Renal cortex interstitium (tissue), 11 donors: ENCODE measurements around the gene EN2. TPM values are rescaled to one million over a fixed set of nuclear protein-coding genes. Genes with fewer than 3 reads are reported as not detected.
"Not testable (repeated sequence)": the region's sequence is repeated elsewhere in the genome, so short reads cannot be mapped to it uniquely, and the experiment has no call there.

Source experiments
- DNase-seq, 11 donors: peaks; one replicate each; pipeline ENCODE4 v3.0.0-alpha.2; 2013; ENCODE audit warnings: low read depth in 9 of 11, low spot score in 4 of 11; ENCODE audit errors: extremely low read depth in 1 of 11
- polyA plus RNA-seq, 3 donors: library from polyadenylated mRNA; unstranded; fragments of 120-200 nt; gene quantifications; one replicate each; pipeline ENCODE4 v1.2.1, GENCODE V29; 2013; ENCODE audit not compliant: insufficient read length in 3 of 3

Gene EN2
- polyA plus RNA-seq, 3 donors: 0.10 to 0.42 (median 0.18) TPM

DNA sequence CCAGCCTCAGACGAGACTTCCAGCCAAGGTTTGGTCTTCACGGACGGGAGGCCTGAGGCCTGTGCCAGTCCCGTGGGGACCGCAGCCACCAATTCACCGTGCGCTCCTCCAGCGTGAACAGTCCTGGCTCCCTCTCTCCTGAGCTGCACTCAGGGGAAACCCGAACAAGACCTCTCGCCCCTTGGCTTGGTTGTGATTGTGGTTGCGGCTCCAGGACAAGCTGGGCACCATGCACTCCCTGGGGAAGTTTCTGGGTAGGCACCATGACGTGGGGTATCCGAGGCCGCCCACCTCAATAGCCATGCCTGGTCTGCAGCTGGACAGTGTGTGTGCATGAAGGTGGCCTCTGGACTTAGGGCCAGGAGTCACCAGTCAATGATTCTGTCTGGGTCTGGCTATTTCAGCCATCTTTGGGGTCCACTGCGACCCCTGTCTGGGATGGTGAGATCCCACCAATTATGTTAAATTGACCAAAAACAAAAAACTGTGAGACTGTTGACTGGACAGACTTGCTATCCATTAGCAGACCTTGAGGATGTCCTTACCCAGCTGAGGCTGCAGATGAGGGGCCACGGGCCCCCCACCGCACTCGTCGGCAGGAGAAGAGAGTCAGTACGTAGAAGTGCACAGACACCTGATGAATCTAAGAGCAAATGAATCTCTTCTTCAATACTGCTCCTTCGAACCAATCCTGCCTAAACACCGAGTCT, 33.5 kb upstream of the EN2 start:
- DNase-seq: no peak

DNA sequence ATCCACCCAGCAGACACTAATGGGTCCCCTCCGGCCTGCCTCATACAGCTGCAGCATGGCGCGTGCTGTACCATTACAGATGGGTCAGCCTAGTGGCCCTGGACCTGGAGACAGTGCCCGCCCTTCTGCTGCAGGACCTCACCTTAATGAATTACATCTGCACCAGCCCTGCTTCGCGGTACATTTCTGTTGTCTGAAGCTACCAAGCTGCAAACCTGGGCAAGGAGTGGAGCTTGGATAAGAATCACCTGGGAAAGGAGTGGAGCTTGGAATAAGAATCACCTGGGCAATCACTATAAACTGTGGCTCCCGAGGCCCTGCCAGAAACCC, 33.0 kb upstream of the EN2 start:
- no peak for DNase-seq

DNA sequence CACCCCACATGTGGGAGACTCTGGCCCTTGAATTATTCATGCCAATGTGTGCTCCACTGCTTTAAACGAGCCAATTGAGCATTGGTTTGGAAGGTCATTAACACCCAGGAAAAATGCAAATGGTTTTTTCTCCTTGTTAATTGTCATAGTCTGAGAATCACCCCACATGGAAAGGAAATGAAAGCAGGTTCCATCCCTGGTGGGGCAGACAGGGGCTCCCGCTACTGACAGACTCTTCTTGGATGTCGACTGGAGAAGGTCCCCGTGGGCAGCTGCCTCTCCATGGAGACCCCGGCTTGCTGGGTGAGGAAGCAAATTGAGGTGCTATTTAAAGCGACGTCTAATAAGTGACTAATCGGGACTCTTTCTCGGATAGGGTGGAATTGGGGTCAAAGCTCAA, 32.0 kb upstream of the EN2 start:
- no peak for DNase-seq

DNA sequence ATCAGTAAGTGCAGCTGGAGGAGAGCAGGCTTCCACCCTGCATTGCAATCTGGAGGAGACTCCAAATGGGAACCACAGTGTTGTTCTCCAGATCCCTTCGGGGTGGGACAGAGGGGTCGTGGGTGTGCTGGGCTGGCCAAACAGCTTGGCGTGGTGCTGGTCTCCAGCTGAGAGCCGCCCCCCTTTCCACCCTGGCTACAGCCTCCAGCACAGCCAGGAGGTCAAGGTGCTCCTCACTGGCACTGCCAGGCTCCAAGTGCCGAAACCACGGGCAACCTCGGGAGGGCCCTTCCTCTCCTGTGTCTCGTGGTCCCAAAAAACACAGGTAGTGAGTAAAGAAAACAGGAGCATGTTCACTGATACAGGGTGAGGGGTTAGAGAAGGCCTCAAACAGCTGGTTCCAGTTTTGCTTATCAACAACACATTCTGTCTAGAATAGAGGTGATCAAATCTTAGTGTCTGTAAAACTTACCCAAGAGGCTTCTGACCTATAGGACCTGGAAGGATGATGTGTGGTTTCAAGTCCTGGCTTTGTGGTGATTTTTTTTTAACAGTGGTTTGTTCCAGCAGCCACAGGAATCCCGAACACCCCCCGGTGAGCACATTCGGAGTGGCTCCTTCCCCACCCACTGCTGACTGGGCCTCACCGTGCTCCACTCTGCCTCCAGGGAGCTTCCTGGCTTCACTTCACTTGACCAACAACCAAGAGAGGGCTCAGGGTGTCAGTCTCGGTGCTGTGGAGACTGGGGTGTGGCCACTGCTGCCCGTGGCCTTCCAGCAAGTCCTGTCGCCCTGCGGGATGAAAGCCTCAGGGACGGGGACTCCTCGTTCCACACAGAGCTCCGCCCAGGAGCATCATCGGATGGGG, 31.2 kb upstream of the EN2 start:
- no peak for DNase-seq

DNA sequence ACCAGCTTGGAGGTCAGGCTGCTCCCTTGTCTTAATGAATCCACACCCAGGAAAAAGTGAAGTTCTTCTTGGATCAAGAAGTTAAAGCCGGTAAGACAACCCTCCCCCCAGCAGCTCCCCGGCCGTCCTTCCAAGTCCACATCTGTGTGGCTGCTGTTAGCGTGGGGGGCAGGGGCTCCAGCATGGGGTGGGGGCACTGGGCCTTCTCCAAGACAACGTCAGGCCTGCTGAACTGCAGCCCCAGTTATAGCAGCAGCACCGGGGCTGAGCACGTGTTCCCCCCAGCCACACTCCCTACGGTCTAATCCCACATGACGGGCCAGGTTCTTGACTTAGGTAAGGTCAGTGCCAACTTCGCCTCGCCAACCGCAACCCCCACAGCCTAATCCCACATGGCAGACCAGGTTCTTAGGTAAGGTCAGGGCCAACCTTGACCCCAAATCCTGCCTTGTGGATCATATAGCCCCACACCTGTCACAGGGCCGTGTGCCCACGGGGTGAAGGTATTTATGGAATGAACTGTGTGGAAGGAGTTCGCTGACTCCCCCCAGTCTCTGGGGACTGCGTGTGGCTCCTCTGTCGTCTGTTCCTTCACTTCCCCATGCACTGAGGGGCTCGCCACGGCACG, 30.4 kb upstream of the EN2 start:
- DNase-seq: no peak

DNA sequence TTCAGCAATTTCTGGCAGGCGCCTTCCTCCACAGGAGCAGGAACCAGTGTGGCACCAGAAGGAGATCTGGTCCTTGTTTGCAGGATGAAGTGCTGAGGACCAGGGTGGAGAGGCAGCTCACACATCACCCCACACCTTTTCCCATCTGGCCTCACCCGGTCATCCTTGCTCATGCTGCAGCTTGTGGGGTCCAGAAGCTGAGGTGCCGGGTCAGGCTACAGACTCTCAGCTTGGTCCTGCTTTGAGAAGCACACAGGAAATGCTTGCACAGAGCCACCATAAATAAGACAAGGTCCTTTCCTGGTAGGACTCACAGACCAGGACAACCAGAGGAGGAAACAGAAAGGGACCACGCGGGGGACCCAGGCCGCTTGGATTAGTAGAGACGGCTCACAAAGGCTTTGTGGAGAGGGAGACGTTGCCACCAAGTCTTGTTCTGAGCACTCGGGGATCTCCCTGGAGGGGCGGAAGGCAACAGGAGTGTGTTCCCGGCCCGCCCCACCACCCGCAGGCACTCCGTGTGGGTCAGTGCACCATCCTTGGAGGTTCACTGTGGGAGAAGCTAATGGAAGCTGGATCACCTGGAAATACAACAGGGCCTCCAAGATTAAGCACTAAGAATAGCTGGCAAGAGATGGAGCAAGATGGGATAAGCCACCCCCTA, 29.6 kb upstream of the EN2 start:
- DNase-seq: no peak

DNA sequence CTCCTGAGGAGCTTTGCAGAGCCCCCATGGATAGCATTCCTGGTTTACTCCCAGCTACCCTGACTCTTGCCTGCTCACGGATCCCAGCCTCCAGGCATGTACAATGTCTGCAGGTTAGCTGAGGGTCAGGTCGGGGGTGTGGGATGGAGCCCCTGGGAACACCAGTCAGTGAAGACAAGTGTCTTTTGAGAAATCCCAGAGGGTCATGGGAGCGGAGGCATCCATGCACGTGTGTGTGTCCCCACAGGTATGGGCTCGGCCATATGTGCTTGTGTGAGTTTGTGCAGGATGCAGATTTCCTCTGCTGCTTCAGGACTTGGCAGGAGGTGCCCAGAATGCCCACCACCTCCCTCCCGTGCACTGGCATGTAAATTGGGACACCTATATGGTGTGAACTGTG, 28.3 kb upstream of the EN2 start:
- no peak for DNase-seq

DNA sequence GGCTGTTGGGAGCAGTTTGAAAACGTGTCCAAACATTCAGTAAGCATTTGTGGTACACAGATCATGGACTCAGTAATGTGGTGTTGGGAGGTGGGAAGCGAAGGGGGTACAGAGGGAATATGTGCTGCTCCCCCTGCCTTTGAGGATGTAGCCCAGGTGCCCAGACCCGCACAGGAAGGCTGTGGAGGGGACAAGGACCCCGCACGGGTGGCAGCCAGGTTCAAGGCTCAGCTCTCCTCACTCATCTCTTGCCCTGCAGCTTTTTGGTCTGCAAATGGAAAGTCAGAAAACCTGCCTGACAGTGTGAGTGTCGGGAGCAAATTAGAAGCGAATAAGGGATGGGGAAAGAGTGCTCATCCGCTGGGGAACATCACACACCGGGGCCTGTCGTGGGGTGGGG, 27.3 kb upstream of the EN2 start:
- no peak for DNase-seq

DNA sequence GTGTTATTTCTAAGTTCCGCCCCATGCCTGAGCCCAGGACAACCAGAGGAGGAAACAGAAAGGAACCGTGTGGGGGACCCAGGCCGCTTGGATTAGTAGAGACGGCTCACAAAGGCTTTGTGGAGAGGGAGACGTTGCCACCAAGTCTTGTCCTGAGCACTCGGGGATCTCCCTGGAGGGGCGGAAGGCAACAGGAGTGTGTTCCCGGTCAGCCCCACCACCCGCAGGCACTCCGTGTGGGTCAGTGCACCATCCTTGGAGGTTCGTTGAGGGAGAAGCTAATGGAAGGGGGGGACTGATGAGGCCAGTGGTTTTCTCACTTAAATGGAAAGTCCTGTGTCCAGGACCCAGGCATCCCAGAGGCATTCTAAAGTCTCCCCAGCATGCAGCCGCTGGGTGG, 26.7 kb upstream of the EN2 start:
- DNase-seq: no peak

DNA sequence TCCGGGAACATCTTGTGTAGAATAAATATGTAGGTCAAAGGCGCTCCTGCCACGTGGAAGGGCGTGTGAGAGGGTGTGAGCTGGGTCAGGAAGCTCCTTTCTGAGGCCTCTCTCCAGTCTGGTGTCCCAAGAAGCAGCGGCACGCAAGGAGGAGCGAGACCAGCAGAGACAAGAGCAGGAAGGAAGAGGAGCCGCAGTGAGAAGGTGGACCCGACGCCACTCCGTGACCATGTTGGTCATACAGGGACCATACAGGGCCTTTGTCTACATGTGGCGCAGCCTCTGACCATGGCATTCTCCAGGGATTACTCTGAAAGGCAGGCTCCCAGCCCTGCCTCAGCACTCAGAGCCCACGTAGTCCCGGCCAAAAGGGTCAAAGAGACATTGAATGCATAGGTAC, 26.2 kb upstream of the EN2 start:
- DNase-seq: no peak

DNA sequence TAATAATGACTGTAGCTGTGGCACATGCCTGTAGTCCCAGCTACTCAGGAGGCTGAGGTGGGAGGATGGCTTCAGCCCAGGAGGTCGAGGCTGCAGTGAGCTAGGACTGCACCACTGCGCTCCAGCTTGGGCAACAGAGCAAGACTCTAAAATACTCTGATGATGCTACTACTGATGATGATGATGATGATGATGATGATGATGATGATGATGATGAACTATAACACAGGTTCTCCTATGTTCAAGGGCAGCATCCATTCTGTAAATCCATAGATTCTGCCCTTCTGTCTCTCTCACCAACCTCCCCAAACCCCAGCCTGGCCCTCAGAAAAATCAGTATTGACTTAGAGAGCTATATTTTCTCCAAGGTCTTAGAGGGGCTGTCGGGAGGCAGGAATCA, 22.8 kb upstream of the EN2 start:
- no peak for DNase-seq

DNA sequence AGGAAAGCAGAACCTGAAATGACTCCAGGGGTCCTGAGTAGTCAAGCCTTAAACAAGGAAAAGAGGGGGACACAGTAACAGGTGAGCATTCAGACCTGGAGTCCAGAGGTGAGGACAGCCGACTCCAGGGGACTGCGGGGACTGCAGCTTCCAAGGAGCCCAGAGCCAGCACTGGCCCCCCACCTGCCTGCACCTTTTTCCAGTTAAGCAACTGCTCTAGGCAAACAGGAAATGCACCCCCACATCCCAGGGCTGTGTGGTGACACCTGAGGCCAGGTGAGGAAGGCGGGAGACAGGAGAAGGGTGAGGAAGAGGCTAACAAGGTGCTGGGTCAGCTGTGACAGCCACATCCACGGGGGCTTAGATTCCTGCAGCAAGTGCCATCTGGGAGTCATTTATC, 20.1 kb upstream of the EN2 start:
- no peak for DNase-seq

DNA sequence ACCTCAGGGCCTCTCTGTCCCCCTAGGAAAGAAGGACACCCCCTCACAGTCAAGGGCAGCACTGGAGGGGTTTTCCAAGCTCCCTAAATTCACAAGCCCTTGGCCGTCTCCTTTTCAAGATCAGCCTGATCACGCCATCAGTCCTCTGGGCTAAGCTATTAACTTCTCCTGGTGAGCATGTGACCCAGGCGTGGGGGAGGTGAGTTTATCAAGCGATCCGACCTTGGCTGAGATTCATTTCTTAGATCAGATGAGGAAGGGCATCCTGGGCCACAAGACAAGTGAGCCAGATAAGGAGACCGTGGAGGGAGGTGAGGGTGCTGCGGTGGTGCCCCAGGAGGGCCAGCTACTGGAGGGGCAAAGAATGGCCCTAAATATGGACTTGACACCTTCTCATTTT, 19.2 kb upstream of the EN2 start:
- DNase-seq: no peak

DNA sequence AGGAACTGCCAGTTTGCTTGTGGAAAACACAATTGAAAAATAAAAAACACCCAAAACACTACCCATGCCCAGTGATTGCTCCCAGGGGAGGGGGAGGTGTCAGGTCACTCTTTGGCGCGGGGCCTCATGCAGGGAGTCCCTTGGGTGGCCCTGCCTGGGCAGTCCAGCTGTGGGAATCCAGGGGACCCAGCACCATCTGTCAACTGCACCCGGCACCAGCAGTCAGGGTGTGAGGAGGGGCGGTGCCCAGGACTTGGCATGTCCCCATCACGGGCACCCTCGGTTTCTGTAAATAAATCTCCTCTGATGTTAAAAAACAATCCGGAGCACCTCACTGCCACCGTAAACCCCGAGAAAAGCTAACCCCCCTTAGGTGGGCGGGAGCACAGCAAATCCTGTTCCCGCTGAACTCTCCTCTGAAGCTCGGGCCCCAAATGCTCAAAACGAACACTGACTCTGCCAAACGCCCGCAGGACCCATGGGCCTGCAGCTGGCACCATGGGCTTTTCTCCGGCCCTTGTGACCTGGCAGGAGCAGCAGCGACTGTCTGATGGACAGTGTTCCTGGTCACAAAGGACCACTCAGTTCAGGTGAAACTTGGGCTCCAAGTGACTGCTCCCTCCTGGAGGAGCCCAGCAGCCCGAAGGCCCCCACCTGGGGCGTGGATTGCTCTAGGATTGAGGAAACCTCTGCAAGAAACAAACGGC, 18.5 kb upstream of the EN2 start:
- no peak for DNase-seq

DNA sequence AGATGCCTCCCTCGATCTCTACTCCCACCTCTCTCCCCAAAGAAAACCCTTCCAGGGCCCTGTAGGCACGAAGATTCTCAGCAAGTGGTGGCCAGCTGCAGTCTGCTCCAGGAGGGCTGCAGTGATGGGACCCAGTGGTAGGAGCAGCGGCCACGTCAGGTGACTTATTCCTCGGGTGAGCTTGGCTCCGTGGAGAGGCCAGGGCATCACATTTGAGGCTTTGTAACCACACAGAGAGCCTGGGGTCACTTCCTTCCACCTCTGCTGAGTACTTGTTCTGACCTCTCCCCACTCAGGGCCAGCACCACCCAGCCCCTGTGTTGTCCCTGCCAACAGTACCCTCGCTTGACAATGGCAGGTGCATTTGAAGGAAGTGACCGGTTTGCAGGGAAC, 17.9 kb upstream of the EN2 start:
- no peak for DNase-seq

DNA sequence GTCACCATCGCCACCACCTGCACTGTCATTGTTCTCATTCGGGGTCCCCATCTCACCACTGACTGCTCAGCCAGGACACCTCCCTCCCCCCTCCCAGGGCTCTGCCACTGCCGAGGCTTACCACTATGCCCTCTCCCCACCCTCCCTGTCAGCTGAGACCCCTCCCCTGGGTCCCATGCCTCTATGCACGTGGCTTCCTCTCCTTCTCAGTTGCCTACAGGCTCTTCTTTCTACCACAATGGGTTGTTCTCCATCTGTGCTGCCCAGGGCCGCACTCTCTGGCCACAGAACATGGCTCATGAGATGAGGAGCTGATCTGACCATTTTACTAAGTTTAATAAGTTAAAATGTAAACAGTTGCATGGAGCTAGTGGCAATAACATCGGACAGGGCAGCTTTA, 16.1 kb upstream of the EN2 start:
- no peak for DNase-seq

DNA sequence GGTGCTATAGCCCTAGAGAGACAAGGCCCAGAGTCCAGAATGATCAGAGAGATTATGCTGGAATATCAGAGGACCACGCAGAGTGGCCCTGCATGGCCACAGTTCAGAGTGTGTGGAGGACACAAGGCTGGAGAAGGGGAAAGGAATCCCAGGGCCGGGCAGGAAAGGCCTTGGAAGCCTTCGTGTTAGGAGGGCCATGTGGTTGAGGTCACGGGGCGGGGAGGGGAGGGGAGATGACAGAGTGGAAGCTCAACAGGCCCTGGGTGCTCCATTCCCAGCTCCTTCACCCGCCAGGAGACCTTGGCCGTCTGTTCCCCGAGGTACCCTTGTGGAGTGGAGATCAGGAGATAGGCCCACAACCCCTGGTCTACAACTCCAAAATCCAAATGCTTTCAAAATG, 13.2 kb upstream of the EN2 start:
- no peak for DNase-seq

DNA sequence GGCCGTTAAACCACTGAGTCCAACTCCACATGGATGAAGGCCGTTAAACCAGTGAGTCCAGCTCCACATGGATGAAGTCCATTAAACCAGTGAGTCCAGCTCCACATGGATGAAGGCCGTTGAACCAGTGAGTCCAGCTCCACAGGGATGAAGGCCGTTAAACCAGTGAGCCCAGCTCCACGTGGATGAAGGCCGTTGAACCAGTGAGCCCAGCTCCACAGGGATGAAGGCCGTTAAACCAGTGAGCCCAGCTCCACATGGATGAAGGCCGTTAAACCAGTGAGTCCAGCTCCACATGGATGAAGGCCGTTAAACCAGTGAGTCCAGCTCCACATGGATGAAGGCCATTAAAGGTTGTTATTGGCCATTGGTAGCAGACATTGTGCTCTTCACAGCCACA, 12.3 kb upstream of the EN2 start:
- not testable (repeated sequence) for DNase-seq

DNA sequence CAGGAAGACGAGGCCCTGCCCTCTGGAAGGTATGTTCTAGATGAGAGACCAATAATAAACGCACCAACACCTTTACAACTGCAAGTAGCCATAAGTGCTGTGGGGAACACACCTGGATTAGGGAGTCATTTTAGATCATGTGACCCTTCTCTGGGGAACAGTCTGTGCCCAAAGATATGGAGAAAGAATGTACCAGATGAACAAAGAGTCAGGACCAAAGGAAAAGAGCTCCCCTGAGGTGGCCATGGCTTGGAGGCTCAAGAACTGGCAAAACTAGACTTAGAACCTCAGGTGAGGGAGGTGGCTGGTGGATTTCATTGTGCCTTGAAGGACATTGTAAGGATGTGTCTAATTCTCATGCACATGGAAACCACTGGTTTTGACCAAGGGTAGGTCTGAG, 10.3 kb upstream of the EN2 start:
- no peak for DNase-seq
